Muscle layer of duodenum (tissue), 2 donors: ENCODE results near the gene MAPRE2.

Experiments used
- H3K27ac ChIP-seq: one replicate; pipeline ENCODE4 v1.7.0; 2013; ENCODE audit warnings: mild to moderate bottlenecking, low read length
- H3K27me3 ChIP-seq: one replicate; pipeline ENCODE4 v1.7.0; 2013; ENCODE audit warnings: low read depth, mild to moderate bottlenecking, control low read depth, low read length
- H3K36me3 ChIP-seq, 2 donors: one replicate each; pipeline ENCODE4 v1.7.0; 2013; ENCODE audit warnings: low read length in 2 of 2, control low read depth in 1 of 2, mild to moderate bottlenecking in 1 of 2; ENCODE audit not compliant: insufficient read depth in 2 of 2, control insufficient read depth in 1 of 2
- H3K4me1 ChIP-seq, 2 donors: one replicate each; pipeline ENCODE4 v1.7.0; 2013; ENCODE audit warnings: low read length in 2 of 2, mild to moderate bottlenecking in 2 of 2, control low read depth in 1 of 2, moderate library complexity in 1 of 2; ENCODE audit not compliant: insufficient read depth in 2 of 2, control insufficient read depth in 1 of 2
- H3K4me3 ChIP-seq, 2 donors: one replicate each; pipeline ENCODE4 v1.7.0; 2013; ENCODE audit warnings: low read length in 2 of 2, low read depth in 1 of 2, mild to moderate bottlenecking in 1 of 2
- H3K9me3 ChIP-seq, 2 donors: one replicate each; pipeline ENCODE4 v1.7.0; 2013; ENCODE audit warnings: low read length in 2 of 2, control low read depth in 1 of 2, mild to moderate bottlenecking in 1 of 2; ENCODE audit not compliant: control insufficient read depth in 1 of 2
- donor health status: healthy.

Gene MAPRE2

DNA sequence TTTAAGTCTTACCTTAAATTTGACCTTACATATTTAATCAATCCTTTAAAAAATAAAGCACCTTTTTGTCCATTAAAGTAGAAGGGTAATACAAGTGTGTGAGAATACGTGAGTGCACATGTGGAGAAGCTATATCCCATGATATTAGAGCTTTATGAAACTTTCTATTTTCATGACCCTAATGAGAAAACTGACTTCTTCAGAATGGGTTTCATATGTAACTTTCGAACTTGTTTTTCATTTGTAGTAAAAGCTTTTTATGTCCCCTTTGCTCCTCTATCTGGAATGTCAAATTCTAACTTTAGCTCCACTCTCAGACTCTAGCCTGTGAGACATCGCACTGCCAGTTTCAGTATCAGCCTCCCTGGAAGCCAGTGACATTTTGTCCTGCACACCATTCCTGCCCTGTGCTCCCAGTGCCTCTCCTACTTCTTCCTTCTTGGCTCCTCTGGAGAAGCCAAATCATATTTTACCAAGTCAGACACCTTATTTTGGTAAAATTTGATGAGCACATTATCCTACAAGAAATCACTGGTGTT, 42.0 kb downstream of the MAPRE2 start:
- Histone ChIP-seq H3K4me3 (no peak overlapping the region), H3K9me3 (no peaks in the 10 kb centered on the region), H3K27me3 (no peaks in the 10 kb centered on the region), H3K27ac (no peak overlapping the region), H3K4me1 (peaks cover 0 to 8% of the 10 kb centered on the region in 2 donors), H3K36me3 (no peaks in the 10 kb centered on the region)

GRCh38 chr18:35084494-35085449, 43.6 kb downstream of the MAPRE2 start:
- Histone ChIP-seq H3K27ac (no peak overlapping the region), H3K36me3 (no peaks in the 10 kb centered on the region), H3K27me3 (no peaks in the 10 kb centered on the region), H3K9me3 (no peaks in the 10 kb centered on the region), H3K4me1 (peaks cover 0 to 8% of the 10 kb centered on the region in 2 donors), H3K4me3 (no peak overlapping the region)

DNA sequence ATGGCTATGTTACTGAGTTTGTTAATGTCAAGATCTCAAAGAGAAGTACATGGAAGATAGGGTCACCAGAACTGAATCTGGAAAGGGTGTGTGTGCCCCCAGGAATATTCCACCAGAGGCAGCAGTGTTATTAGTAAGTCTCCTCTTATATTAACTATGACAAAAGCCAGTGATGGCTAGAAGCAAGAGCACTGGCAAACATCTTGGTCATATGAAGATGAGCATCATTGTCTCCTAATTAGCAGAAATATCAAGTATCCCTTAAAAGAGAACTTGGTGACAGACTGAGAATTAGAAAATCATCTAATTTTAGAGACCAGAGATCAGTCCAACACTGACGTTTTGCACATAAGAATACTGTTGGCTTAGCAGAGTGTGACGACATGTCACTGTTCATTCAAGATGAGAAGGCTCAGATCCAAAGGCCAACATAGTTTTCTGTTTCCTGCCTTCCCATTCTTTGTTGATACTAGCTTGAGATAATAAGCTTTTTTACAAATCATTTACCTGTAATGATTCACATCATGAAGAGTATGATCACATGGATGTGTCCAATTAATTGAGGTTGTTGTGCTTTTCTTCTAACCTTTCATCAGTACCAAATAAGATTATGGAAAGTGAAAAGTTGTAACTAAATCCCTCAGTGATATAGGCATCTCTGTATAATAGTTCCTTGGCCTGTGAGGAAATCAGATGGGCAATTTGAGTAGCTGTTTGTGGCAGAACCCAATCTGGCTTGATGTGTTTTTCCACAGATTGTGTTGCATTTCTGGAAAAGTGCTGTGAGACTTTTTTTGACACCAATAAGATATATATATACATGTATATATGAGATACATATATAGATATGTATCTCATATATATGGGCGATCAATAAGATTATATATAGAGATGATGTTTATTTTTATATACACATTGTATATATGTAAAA, 44.5 kb downstream of the MAPRE2 start:
- Histone ChIP-seq H3K27me3 (no peaks in the 10 kb centered on the region), H3K27ac (no peak overlapping the region)

DNA sequence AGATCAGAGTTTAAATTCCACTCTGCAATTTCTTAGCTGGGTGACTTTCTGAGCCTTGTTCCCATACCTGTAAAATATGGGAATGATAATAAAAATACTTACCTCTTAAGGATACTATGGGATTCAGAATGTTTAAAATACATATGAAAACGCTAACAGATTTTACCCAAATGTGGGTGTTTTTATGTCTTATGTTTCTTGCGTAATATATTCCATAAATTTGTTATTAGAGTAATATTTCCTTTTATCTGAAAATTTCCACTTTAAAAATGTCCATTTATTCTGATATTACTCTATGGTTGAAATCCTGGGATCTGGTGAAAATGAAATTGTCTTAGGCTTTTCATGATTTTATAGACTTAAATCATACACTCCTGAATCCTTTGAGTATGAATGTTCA, 45.5 kb downstream of the MAPRE2 start:
- no peaks in the 10 kb centered on the region for H3K36me3 ChIP-seq
- no peak overlapping the region for H3K27ac ChIP-seq
- H3K9me3 ChIP-seq: no peaks in the 10 kb centered on the region
- H3K4me3 ChIP-seq: no peak overlapping the region
- peaks cover 0 to 8% of the 10 kb centered on the region in 2 donors for H3K4me1 ChIP-seq
- H3K27me3 ChIP-seq: no peaks in the 10 kb centered on the region

More for the DNA sequence above, 44.5 kb downstream of the MAPRE2 start:
- H3K9me3 ChIP-seq: no peaks in the 10 kb centered on the region
- no peak overlapping the region for H3K4me3 ChIP-seq
- H3K36me3 ChIP-seq: no peaks in the 10 kb centered on the region
- H3K4me1 ChIP-seq: peaks cover 0 to 8% of the 10 kb centered on the region in 2 donors

DNA sequence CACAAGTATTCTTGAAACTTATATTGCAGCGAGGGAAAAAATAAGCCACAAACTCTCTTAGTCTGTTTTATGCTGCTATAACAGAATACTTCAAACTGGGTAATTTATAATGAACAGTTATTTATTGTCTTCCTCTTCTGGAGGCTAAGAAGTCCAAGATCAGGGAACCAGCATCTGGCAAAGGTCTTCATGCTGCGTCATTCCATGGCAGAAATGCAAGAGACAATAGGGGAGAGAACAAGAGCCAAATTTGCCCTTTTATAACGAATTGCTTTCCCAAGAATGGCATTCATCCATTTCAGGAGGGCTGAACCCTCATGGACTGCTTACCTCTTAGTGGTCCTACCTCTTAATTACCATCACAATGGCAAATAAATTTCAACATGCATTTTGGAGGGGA, 46.5 kb downstream of the MAPRE2 start:
- H3K27ac ChIP-seq: no peak overlapping the region
- no peaks in the 10 kb centered on the region for H3K9me3 ChIP-seq
- no peak overlapping the region for H3K4me3 ChIP-seq
- H3K27me3 ChIP-seq: no peaks in the 10 kb centered on the region
- peaks cover 0 to 8% of the 10 kb centered on the region in 2 donors for H3K4me1 ChIP-seq
- no peaks in the 10 kb centered on the region for H3K36me3 ChIP-seq

- peaks cover 0 to 8% of the 10 kb centered on the region in 2 donors for H3K4me1 ChIP-seq
- H3K4me3 ChIP-seq: no peak overlapping the region
- no peaks in the 10 kb centered on the region for H3K36me3 ChIP-seq
- H3K27ac ChIP-seq: no peak overlapping the region
- H3K27me3 ChIP-seq: no peaks in the 10 kb centered on the region
- H3K9me3 ChIP-seq: no peaks in the 10 kb centered on the region
Measured at GRCh38 chr18:35088921-35089320, 47.7 kb downstream of the MAPRE2 start.

- no peak overlapping the region for H3K27ac ChIP-seq
- no peaks in the 10 kb centered on the region for H3K36me3 ChIP-seq
- no peaks in the 10 kb centered on the region for H3K27me3 ChIP-seq
- no peaks in the 10 kb centered on the region for H3K9me3 ChIP-seq
- H3K4me3 ChIP-seq: no peak overlapping the region
- peaks cover 0 to 7% of the 10 kb centered on the region in 2 donors for H3K4me1 ChIP-seq
Measured at GRCh38 chr18:35089382-35089781, 48.2 kb downstream of the MAPRE2 start.

DNA sequence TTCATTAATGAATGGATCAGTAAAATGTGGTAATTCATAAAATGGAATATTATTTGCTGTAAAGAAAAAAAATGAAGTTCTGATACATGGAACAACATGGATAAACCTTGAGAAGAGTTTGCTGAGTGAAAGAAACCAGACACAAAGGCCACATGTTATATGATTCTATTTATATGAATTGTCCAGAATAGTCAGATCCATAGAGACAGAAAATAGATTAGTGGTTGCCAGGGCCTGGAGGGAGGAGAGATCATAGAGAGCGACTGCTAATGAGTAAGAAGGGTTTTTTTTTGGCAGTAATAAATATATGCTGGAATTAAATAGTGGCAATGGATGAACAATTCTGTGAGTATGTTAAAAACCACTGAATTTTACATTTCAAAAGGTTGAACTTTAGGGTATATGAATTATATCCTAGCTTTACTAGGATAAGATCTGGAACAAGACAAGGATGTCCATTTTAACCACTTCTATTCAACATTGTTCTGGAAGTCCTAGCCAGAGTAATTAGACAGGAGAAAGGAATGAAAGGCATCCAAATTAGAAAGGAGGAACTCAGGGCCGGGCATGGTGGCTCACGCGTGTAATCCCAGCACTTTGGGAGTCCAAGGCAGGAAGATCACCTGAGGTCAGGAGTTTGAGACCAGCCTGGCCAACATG, 48.8 kb downstream of the MAPRE2 start:
- no peak overlapping the region for H3K27ac ChIP-seq
- no peak overlapping the region for H3K4me3 ChIP-seq
- H3K9me3 ChIP-seq: no peaks in the 10 kb centered on the region
- no peaks in the 10 kb centered on the region for H3K36me3 ChIP-seq
- H3K4me1 ChIP-seq: peaks cover 0 to under 1% of the 10 kb centered on the region in 2 donors
- H3K27me3 ChIP-seq: no peaks in the 10 kb centered on the region

GRCh38 chr18:35091841-35092240, 50.6 kb downstream of the MAPRE2 start:
- Histone ChIP-seq H3K4me1 (no peaks in the 10 kb centered on the region), H3K27me3 (no peaks in the 10 kb centered on the region), H3K9me3 (no peaks in the 10 kb centered on the region), H3K27ac (no peak overlapping the region), H3K4me3 (no peak overlapping the region), H3K36me3 (no peaks in the 10 kb centered on the region)

DNA sequence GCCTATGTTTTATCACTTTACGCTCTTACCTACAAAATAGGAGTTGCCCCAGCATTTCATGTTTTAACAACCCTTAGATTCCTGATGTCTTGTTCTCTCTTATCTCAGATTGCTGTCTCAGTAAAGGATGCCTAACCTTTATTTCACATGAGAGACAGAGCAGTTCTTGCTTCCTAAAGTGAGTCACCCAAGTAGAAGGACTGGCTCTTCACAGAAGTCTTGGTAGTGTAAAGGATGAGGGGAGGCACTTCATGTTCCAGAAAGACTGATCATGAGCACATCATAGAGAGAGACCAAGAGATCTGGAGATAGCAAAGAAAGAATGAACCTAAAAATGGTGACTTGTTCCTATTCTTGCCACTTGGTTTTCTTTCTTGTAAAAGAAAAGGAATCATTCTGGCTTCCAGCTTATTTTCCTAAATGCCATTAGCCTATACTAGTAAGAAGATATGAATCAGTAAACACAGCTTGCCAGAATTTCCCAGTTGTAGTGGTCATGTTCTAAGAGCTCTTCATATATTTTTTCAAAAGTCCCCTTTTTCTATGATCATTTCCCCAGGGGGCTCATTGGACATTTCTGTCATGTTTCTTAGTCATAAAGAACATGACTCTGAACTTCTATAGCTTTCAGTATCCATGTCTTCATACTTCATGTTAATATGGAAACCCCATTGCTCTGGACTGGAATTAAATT, 54.9 kb downstream of the MAPRE2 start:
- Histone ChIP-seq H3K27ac (no peak overlapping the region), H3K9me3 (no peaks in the 10 kb centered on the region), H3K4me1 (no peaks in the 10 kb centered on the region), H3K4me3 (no peak overlapping the region), H3K36me3 (peaks cover 4% of the 10 kb centered on the region in 2 donors), H3K27me3 (no peaks in the 10 kb centered on the region)
